ENCODE data around the gene NCKAP5.
A peak's percentile ranks its signal among the peaks of the same experiment; 100 is the strongest.

NCKAP5 gene

DNA sequence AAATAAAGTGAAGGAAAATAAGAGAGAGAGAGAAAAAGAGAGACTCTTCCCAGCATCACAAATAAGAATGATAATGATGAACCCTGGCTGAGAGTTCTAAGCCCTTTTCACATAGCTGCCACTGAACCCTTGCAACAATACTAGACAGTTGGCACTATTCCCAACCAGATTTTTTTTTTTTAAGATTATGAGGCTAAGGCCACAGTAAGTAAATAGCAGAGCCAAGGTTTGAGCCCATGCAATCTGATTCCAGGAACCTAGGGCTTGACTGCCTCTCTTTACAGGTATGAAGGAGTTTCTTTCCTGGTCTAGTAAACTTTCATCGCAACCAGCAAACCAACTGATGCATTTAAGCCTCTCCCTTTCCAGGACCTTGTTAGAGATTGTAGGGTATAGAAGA, 424.6 kb downstream of the NCKAP5 start:
- no peak for DNase-seq (ENCODE audit: low read depth)
- no peak overlapping the region for H3K4me3 ChIP-seq (ENCODE audit: low read length)
- TF ChIP-seq, protein P1, sequence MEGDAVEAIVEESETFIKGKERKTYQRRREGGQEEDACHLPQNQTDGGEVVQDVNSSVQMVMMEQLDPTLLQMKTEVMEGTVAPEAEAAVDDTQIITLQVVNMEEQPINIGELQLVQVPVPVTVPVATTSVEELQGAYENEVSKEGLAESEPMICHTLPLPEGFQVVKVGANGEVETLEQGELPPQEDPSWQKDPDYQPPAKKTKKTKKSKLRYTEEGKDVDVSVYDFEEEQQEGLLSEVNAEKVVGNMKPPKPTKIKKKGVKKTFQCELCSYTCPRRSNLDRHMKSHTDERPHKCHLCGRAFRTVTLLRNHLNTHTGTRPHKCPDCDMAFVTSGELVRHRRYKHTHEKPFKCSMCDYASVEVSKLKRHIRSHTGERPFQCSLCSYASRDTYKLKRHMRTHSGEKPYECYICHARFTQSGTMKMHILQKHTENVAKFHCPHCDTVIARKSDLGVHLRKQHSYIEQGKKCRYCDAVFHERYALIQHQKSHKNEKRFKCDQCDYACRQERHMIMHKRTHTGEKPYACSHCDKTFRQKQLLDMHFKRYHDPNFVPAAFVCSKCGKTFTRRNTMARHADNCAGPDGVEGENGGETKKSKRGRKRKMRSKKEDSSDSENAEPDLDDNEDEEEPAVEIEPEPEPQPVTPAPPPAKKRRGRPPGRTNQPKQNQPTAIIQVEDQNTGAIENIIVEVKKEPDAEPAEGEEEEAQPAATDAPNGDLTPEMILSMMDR (IDR thresholded peaks at IDR 0.05; ENCODE audit: insufficient read depth, low read depth, low read length, missing control alignments) = no peak

DNA sequence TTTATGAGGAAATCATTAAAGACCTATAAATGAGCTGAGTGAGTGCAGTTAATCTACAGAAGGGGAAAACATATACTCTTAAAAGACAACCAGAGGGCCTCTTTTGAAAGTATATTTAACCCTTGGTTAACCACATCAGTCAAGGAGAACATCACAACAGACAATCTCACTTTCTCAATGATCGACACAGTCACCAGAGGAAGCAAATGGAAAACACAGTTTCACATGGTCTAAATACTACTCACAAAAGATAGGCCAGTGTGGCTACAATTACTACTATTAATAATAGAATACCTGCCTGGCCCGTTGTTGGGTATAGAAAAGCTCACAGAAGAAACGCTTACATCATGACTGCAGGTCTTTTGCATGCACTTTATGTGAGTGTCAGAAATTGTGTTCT, 426.2 kb downstream of the NCKAP5 start:
- DNase-seq (ENCODE audit: low read depth) = no peak
- no peak overlapping the region for H3K4me3 ChIP-seq (ENCODE audit: low read length)
- TF ChIP-seq, protein P1 (IDR thresholded peaks at IDR 0.05; ENCODE audit: insufficient read depth, low read depth, low read length, missing control alignments) = no peak

DNA sequence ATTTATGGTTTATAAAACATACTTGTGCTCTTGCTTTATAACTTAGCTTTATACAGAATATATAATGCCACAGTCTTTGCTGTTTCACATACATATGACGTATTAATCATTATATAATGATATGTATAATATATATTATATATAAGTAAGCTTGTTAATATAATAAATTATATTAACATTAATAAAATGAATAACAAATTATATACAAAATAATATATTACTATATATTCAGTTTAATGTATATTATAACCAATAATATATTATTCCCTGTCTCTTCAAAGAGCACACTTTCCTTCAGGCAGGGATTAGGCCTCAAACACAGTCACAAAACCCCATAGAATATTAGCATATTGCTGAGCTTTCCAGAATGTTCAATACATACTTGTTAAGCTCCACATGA, 427.6 kb downstream of the NCKAP5 start:
- no peak overlapping the region for H3K4me3 ChIP-seq (ENCODE audit: low read length)
- TF ChIP-seq, protein P1 (IDR thresholded peaks at IDR 0.05; ENCODE audit: insufficient read depth, low read depth, low read length, missing control alignments) = no peak
- no peak for DNase-seq (ENCODE audit: low read depth)

DNA sequence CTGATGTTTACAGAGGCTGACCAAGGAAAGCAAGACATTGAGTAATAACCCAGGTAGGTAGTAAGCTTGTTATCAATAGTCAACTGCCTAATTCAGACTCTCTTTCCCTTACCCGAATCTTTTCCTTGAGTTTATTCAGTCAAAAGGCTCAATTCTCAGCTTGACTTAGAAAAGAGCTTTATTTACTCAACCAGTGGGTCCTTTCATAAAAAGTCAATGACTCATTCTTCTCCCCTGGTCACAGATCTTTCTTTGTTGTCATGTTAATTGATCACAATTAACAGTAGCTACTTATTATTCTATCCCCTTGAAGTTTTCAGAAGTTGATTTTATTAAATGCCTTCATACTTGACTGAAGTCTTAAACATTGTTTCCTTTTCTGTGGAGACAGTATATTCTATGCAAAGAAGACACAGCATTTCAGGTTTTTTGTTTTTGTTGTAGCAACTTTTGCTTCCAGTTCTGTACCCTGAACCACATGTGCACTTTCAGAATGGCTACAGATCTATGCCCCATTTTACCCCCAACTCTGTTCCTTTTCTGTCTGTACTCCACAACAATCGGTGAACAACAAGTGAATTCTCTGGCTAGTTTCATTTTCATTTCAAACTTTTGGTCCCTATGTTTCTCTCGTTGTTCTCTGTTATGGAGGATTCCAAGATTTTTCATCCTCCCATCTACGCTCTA, 428.3 kb downstream of the NCKAP5 start:
- TF ChIP-seq, protein P1 (IDR thresholded peaks at IDR 0.05; ENCODE audit: insufficient read depth, low read depth, low read length, missing control alignments) = no peak
- no peak for DNase-seq (ENCODE audit: low read depth)
- no peak overlapping the region for H3K4me3 ChIP-seq (ENCODE audit: low read length)

DNA sequence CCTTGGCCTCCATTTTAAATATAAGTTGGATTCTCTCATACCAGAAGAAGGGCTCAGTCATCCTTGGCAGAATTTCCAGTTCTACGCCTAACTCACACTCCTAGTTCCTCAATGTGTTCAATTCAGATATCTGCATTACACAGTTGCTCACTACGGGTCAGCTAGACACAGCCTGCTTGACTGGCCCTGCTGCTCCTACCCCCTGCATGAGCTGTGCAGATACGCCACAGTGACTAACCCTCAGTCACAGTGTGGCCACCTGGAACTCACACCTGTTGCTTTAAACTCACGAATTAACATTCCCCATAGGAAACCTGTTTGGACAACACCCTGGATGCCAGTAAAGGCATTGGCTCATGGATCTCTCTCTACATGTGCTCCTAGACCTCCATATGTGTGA, 429.6 kb downstream of the NCKAP5 start:
- peak; percentile 72 for DNase-seq (ENCODE audit: low read depth)
- TF ChIP-seq, protein P1 (IDR thresholded peaks at IDR 0.05; ENCODE audit: insufficient read depth, low read depth, low read length, missing control alignments) = no peak
- H3K4me3 ChIP-seq (ENCODE audit: low read length) = no peak overlapping the region

DNA sequence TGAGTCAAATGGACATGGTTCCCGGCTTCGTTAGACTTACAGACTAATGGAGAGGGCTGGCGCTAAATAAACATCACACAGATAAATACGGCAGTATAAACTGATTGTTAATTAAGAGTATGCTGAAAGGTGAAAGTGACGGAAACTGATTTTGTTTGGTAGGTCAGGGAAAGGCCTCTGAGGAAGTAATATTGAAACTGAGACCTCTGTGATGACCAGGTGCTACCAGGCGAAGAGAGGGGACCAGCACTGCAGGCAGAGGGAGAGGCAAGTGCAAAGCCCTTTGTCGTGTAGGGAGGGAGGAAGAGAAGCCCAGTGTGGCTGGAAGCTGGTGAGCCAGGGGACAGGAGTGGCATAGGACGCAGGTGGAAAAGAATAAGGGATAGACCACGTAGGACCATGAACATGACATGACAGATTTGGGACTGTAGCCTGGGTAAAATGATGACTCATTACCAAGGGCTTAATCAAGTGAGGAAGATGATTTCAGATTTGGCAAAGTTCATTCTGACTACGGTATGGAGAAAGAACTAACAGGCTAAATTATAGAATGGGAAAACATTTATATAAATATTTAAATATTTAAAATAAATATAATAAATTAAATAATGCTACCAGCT, 433.1 kb downstream of the NCKAP5 start:
- TF ChIP-seq, protein P1 (IDR thresholded peaks at IDR 0.05; ENCODE audit: insufficient read depth, low read depth, low read length, missing control alignments) = no peak
- no peak for DNase-seq (ENCODE audit: low read depth)
- H3K4me3 ChIP-seq (ENCODE audit: low read length) = no peak overlapping the region
